ENCODE data around the gene LEUTX.
"Not testable (repeated sequence)": the region's sequence is repeated elsewhere in the genome, so short reads cannot be mapped to it uniquely, and the experiment has no call there.

LEUTX gene

DNA sequence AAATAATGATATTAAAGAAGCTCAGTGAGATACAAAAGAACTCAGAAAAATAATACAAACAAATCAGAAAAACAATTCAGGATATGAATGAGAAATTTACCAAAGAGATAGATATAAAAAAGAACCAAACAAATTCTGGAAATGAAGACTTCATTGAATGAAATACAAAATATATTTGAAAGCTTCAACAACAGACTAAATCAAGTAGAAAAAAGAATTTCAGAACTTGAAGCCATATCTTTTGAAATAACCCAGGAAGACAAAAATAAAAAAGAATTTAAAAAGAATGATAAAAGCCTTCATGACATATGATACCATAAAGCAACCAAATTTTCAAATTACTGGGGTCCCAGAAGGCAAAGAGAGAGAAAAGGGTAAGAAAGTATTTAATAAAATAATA, 9.6 kb downstream of the LEUTX start:
- no peak for DNase-seq

DNA sequence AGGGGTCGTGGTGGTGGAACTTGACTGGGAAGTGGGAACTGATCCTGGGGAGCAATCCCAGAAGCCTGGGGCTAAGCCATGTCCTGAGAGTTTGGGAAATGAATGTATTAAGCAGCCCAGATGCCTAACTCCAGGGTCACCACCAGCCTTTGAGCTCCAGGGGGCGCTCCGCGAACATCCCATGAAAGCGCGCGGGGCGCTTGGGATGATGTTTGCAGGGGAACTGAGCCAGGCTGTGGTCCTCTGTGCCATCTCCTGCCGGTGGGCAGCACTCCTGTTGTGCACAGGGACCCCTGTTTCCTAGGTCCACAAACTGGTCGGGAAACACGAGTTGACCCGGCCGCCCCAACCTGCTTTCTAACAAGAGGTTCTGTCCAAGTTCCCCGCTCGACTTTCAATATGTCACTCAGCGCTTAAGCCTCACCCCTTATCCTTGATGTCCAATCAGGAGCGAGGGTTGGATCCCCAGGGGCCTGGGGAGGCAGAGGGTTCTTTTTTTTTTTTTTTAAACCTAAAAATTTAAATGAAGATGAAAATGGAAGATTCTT, 14.4 kb downstream of the LEUTX start:
- peak; percentile 70 for DNase-seq

DNA sequence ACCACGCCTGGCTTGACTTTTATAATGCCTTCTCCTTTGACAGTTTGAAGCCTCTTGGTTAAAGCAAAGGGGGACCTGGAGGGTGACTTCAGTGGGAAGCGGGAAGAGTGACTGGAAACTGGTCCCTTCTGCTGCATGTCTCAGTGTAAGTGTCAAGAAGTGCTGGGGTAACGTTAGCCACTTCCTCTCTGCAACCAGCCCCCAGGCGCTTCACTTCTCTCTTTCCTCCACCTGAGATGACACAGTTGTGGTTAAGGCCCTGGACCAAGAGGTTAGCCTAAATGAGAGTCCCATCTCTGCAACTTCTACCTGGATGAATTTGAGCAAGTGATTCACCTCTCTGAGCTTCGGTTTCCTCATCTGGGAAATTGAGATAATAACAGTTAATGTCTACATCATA, 16.3 kb downstream of the LEUTX start:
- DNase-seq = no peak

DNA sequence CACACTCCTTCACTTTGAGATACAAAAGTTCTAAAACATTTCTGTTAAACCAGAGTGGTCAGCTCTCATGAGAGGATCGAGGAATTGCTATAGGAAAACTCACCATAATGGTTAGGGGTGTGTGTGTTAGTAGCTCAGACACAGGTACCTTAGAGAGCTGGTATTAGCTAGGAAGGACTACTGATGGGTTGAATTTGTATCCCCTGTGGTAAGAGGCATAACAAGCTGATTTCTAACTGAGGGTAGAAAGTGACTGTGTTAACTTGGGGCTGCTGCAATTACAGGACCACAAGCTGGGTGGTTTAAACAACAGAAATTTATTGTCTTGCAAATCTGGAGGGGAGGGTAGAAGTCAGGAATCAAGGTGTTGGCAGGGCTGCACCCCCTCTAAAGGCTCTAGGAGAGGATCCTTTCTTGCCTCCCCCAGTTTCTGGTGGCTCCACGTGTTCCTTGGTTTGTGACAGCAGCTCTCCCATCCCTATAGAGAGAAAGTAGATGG, 17.4 kb downstream of the LEUTX start:
- no peak for DNase-seq

DNA sequence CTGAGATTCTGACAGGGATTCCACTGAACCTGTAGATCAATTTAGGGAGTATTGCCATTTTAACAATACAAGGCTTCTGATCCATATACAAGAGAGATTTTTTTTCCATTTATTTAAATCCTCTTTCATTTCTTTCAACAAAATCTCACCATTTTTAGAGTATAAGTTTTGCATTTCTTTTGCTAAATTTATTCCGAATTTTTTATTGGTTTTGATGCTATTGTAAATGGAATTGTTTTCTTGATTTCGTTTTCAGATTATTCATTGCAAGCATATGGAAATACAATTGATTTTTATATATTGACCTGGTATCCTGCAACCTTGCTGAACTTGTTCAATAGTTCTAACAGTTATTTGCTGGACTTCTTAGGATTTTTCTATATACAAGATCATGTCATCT, 18.4 kb downstream of the LEUTX start:
- DNase-seq = no peak

DNA sequence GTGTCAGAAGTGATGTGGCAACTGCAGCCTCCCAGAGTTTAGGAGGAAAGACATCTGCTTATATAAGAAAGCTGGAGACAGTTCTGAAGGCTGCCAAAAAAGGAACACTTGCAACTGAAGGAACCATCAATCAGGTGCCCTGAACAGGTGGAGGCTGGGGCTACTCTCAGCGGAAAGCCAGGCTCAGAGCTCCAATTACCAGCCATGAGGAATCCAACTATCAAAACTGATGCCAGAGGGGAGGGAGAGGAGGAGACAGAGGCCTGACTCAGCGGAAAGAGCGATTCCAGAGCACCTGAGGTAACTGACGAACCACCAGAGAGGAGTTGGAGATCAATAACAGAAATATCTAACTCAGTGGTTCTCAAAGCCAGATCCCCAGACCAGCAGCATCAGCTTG, 24.3 kb downstream of the LEUTX start:
- DNase-seq = no peak

DNA sequence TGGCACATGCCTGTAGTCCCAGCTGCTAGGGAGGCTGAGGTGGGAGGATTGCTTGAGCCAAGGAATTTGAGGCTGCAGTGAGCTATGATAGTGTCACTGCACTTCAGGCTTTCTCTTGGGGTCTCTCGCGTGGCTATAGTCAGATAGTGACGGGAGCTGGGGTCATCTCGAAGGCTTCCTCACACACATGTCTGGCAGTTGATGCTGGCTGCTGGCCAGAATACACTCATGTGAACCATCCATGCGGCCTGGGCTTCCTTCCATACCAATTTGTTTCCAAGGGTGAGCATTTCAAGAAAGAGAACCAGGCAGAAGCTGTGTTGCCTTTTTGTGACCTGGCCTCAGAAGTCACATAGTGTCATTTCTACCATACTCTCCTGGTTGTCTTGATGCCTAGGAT, 26.4 kb downstream of the LEUTX start:
- no peak for DNase-seq

DNA sequence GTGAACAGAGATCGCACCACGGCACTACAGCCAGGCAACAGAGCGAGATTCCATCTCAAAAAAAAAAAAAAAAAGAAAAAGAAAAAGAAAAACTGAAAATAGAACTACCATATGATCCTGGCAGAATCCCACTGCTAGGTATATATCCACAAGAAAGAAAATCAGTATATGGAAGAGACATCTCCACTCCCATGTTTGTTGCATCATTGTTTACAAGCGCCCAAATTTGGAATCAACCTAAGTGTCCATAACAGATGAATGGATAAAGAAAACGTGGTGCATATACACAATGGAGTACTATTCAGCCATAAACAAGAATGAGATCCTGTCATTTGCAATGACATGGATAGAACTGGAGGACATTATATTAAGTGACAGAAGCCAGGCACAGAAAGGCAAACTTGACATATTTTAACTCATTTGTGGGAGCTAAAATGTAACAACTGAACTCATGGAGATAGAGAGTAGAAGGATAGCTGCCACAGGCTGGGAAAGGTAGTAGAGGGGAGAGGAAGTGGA, 29.3 kb downstream of the LEUTX start:
- no peak for DNase-seq

DNA sequence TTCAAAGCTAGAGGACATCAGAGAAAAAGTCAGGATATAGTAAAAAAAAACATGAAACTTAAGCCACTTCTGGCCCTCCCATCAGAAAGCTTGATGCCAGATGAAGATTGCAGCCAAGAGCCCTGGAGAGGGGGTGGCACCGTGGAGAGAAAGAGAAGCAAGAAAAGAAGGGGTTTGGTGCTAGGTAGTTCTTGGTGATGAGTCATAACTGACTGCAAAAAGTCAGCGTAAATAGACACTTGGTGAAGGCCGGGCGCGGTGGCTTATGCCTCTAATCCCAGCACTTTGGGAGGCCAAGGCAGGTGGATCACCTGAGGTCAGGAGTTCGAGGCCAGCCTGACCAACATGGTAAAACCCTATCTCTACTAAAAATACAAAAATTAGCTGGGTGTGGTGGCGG, 30.0 kb downstream of the LEUTX start:
- DNase-seq = not testable (repeated sequence)

DNA sequence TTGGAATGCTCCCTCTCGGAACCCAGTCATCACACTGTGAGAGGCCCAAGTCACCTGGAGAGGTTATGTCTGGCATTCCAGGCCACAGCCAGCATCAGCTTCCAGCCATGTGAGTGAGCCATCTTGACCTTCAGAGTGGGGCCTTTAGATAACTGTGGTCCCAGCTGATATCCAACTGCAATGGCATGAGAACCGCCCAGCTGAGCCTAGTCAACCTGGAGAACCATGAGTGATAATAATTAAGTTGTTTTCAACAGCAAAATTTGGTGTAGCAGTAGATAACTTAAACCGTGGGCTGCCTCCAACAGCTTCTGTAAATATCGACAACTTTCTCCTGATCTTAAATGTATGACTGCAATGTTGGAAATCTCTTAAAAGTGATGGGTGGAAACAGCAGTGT, 30.7 kb downstream of the LEUTX start:
- DNase-seq = no peak

DNA sequence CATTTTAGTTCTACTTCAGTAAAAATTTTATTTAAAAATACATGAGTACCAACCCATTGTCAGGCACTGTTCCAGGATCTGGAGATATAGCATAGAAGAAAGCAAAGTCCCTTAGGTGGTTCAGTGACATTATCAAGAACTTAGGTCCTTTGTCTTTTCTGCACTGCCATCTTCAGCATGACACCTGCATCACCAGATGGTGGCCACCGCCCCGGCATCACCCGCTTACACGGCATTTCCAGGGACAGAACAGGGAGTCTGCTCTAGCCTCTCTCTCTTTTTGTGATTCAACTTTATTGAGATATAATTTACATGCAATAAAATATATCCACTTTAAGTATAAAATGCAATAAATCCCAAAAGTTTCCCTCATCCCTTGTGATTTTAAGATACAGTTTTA, 31.8 kb downstream of the LEUTX start:
- no peak for DNase-seq

DNA sequence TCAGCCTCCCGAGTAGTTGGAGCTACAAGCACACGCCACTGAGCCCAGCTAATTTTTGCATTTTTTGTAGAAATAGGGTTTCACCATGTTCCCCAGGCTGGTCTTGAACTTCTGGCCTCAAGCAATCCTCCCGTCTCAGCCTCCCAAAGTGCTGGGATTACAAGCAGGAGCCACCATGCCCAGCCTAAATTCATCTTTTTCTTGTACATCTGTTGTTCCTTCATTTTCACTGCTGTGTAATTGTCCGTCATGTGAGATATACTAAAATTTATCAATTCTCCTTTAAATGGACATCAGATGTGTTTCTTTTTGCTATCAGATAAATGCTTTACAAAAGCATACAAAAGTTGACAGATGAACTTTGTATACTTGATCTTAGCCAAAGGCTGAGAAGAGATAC, 32.4 kb downstream of the LEUTX start:
- DNase-seq = no peak

DNA sequence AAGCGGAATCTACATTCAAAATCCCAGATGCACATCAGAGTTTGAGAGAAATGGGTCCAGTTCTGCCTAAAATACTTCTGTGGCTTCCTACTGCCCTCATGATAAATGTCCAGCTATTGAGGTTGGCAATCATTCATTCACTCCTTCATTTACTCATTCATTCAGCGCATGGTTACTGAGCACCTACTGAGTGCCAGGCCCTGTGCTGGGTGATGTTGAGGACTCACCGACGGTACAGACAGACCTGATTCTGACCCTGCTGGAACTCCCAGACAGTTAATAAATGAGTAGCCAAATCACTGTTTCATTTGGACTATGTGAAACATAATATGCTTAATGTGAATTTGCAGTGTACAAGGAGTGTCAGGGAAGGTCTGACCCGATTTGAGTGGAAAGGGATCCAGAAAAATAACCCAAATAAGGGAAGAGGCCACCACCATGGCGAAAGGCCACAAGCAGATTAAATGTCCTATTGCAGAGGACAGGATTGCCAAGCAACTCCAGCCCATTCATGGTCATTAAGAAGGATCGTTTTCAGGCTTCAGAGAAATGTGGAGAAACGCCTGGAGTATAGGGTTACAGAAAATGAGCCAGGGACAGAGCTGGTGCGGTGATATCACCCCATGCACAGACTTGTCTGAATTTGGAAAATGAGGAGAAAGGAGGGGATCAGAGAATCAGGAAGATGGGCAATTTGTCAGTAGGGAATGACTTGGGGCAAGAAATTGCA, 34.8 kb downstream of the LEUTX start:
- DNase-seq = no peak

DNA sequence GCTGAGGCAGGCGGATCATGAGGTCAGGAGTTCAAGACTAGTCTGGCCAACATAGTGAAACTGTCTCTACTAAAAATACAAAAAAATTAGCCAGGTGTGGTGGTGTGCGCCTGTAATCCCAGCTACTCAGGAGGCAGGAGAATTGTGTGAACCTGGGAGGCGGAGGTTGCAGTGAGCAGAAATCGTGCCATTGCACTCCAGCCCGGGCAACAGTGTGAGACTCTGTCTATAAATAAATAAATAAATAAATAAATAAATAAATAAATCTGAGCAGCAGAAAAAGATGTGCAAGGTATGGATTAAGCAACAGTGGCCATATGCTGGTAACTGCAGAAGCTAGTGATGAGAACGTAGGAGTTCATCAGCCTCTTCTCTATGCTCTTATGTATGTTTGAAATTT, 35.5 kb downstream of the LEUTX start:
- DNase-seq = not testable (repeated sequence)

DNA sequence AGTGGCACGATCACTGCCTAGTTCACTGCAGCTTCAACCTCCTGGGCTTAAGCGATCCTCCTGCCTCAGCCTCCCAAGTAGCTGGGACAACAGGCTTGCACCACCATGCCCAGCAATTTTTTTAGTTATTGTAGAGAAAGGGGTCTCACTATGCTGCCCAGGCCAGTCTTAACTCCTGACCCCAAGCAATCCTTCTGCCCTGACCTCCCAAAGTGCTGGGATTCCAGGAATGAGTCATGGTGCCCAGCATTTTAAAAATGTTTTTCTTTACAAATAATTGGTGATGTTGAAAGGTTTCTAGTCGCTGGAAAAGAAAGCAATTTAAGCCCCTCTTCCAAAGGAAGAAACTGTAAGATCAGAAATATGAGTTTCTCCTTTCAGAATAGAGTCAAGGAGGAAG, 35.9 kb downstream of the LEUTX start:
- DNase-seq = no peak

DNA sequence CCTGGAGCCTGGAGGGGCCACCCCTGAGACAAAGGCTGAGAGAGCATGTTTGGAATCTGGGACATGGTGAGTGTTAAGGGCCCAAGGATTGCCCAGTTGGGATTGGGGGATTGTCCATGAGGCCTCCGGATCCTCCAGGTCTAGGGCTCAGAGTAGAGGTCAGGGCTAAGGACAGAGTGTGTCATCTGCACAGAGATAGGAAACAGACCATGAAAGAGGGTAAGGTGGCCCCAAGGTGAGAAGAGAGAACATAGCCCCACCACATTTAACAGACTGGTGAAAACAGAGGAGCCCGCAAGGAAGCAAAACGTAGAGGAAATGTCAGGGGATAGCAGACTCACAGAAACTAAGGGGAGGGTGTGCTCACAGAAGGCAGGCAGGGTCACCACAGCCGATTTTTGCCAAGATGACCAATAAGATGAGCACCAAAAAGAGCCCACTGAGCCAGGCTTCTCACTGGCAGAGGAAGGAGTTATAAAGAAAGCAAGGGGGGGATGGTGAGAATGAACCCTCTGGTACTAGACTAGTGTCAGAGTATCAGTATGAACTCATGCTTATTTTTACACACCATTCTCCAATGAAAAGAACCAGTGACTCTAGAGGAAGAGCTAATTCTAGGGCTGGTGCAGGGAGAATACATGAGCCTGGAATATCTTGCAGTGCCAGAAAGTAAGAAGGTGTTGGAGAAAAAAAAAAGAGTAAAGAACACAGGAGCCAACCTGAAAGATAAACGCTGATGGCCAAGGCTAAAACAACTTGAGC, 37.8 kb downstream of the LEUTX start:
- DNase-seq = no peak

DNA sequence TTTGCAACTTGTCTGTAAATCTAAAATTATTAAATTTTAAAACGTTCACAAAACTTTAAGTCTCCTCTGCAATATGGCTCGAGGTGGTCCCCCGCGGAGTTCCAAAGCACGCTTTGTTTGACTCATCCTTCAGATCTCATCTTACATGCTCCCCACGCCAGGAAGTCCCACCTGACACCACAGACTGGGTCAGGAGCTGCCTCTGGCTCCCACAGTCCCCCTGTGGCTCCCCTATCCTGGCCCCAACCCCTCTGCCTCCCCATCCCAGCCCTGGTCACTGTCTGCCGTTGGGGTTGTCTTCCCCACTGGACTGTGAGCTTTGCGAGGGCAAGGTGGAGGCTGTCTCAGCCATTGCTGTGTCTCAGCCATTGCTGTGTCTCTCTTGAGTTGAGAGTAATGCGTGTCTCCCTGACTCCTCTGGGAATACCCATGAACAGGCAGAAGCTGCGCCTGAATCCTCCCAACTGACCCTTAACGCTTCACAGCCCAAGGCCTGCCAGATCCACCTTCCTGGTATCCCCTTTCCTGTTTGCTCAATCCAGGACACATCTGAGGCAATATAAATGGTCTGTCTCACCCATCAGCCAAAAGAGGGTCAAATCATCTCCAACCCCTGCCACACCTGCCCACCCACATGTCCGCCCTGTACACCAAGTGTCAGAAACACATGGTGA, 39.4 kb downstream of the LEUTX start:
- no peak for DNase-seq

DNA sequence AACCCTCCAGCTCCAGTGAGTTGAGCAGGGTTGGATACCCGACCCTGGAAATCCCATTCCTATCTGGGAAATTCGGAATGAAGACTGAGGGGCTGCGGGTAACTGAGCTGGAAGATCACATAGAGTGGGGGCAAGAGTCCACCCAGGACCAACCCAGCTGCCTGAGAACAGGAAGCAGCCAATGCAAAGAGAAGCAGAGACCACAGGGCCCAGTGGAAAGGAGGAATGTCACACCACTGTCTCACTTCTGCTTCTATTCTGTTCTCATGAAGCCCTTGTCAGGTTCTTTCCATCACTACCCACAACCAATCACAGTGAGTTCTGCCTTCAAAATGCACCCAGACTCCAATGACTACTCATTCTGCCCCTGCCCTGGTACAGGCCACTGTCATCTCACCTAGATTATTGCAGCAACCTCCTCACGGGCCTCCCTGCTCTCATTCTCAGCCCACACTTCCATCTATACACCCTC, 40.0 kb downstream of the LEUTX start:
- no peak for DNase-seq

DNA sequence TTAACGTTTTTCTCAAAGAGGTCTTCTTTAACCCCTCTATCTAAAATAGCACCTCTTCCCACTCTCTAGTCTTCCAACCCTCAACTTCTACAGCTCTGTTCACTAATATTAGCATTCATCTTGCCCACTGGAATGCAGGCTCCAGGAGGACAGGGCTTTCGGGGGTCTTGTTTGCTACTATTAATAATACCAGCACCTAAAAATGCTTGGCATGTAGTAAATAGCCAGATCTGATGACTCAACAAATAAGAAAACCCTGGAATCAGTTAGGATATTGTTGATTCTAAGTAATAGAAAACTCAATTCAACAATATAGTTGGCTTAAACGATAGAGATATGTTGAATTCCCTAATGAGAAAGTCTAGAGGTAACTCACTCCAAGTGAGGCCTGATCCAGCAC, 41.1 kb downstream of the LEUTX start:
- no peak for DNase-seq

DNA sequence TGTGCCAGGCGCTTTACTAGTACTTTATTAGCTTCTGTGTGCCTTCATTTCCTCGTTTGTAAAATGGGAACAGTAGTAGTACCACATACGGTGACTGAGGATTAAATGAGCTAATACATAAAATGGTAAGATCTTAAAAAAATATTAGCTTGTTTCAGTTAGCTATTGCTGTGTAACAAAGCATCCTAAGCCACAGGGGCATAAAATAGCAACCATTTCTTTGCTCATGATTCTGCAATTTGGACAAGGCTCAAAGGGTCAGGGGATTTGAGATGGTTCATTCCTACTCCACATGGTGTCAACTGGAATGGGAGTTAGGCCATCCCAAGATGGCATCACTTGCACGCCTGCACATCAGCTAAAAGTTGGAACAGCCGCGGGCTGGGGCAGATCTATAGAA, 42.0 kb downstream of the LEUTX start:
- DNase-seq = no peak

DNA sequence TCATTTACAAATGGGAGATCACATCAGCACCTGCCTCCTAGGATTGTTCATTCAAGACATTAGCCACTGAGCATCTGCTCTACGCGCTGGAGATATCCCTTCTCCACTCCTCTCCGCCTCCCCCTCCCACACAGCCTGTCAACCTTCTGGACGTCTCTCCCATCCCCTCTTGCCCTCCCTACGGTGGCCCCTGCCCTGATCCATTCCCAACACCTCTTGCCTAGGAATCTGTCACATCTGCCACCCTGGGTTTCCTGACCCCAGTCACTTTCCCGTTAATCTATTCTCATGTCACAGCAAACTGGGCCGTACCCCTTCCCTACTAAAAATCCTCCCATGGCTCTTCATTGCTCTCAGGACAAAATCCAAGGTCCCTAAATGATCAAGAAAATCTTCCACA, 45.0 kb downstream of the LEUTX start:
- no peak for DNase-seq

DNA sequence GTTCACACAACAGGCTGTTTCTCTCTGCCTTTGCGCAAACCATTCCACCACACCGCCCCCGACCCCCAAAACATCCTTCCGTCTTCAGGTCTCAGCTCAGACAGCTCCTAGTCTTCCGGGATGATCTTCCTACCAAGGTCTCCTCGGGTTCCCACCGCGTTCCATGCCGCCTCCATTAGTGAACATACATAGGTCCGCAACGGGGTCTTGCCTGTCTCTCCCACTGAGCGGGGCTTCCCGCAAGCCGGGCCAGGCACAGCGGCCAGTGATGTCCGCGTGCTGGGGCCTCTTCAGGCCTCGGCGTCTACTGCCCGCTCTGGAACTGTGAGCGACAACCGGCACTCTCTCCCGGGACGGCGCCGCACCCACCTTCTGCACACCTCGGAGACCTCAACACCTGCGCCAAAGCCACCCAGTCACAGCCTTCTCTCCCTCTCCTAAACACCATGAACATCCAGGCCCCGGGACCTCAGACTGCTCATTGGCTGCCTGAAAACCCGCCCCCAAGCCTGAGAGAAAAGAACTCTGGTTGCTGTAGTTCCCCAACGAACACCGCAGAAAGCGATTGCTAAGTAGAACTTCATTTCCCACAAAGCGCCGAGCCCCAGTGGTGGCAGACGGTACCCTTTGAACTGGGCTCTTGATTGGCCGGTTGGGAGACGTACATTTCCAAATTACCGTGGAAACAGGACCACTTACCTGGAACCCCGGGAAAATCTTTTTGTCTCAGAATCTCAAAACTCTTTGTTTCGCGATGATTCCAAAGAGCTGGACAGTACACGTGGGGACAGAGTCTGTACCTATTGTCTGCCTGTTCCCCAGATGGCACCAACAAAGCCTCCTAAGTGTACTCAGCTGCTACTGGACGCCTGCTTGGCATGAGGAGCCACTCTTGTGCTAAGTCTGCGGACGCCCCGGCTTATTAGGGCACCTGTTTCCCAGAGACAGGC, 45.8 kb downstream of the LEUTX start:
- peak; percentile 93 for DNase-seq
